Measurements from ENCODE around the gene CASR. TPM values are rescaled to one million over a fixed set of nuclear protein-coding genes. Genes with fewer than 3 reads are reported as not detected.

The CASR gene
- polyA plus RNA-seq, 1 donor: 1.9 TPM

DNA sequence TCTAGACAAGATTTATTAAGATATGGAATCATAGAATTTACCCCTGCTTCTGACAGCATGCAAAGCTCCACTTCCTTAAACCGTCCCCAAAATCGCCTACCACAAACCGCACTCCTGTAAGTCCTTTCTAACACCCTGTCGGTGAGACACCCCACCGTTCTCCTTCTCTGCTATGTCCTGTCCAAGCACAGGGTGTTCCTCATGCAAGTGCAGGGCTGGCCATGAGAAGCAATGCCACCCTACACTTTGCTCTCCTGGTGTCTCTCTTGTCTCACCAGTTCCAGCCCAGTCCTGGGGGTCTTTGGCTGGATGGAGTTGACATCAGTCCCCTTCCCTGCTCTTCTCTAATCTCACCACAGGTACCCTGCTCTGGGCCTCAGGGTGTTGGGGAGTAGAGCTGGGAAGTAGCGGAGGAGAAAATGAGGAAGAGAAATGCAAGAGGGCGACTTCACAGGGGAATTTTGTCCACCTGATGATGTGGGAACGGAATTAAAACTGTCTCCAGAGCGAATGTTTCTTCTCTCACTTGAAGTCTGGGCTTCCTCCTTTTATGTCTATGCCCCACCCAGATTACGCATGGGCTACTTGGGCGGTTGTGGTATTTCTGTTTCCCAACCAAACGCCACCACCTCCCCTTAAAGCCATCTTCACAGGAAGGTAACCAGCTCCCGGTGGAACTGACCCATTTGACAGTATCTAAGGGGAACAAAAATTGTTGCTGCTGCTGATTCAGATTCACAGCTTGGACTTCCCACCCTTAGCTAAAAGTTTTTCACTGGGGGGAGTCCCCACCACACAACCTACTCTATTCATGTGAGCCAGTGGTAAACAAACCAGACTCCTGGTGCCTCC, 49.9 kb downstream of the CASR start:
- Histone ChIP-seq H3K4me1 (ENCODE audit: control insufficient read depth, insufficient read depth, low read length) (no peaks in the 10 kb centered on the region), H3K4me3 (ENCODE audit: low read length) (no peak overlapping the region), H3K27me3 (ENCODE audit: control insufficient read depth, insufficient read depth, low read length) (peaks cover 25% of the 10 kb centered on the region), H3K36me3 (ENCODE audit: control insufficient read depth, insufficient read depth, low read length) (no peaks in the 10 kb centered on the region), H3K27ac (ENCODE audit: low read length) (no peak overlapping the region), H3K9me3 (ENCODE audit: control insufficient read depth, low read depth, low read length) (no peaks in the 10 kb centered on the region)
- WGBS (ENCODE audit: insufficient coverage, low lambda C conversion rate): 93% methylated on average over 3 of the region's 13 CpGs
- DNase-seq: peak in 1 of 2 donors; percentile 9

DNA sequence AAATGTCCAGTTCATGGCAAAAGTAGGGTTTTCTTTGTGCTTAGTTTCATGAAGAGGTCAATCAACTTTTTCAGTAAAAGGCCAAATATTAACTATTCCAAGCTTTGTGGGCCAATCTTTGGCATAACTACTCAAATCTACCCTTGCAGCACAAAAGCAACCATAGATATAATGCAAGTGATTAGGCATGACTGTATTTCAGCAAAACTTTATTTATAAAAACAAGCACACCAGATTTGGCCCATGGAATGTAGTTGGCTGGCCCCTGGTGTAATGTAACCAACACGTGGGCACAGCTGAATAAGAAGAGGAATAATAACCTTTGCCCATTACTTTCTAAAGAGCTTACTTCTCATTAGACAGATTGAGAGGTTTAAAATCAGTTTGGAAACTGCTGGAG, 50.6 kb downstream of the CASR start:
- Histone ChIP-seq H3K27me3 (ENCODE audit: control insufficient read depth, insufficient read depth, low read length) (peaks cover 25% of the 10 kb centered on the region), H3K27ac (ENCODE audit: low read length) (no peak overlapping the region), H3K4me1 (ENCODE audit: control insufficient read depth, insufficient read depth, low read length) (no peaks in the 10 kb centered on the region), H3K36me3 (ENCODE audit: control insufficient read depth, insufficient read depth, low read length) (no peaks in the 10 kb centered on the region), H3K4me3 (ENCODE audit: low read length) (no peak overlapping the region), H3K9me3 (ENCODE audit: control insufficient read depth, low read depth, low read length) (no peaks in the 10 kb centered on the region)
- no CpG with 5 or more reads among the region's 1 CpG for WGBS (ENCODE audit: insufficient coverage, low lambda C conversion rate)
- DNase-seq: no peak

DNA sequence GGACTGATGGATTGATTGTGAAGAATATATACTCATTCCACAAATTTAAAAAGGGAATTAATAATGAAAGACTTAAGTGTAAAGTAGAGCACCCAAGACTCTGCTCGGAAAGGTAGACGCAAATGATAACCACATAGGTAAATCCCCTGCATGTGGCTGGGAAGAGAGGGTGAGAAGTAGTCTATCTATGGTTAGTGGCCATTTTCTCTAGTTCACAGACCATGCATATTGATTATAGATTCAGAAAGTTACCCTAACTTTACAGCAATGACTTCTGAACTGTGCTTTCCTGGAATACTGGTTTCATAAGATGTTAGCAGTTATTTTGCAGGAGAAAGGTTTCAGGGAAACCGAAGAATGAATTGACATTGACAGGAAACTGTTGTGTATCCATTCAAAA, 51.7 kb downstream of the CASR start:
- H3K36me3 ChIP-seq (ENCODE audit: control insufficient read depth, insufficient read depth, low read length): no peaks in the 10 kb centered on the region
- no peaks in the 10 kb centered on the region for H3K9me3 ChIP-seq (ENCODE audit: control insufficient read depth, low read depth, low read length)
- H3K27me3 ChIP-seq (ENCODE audit: control insufficient read depth, insufficient read depth, low read length): peaks cover 25% of the 10 kb centered on the region
- no peak for DNase-seq
- no peak overlapping the region for H3K4me3 ChIP-seq (ENCODE audit: low read length)
- no peak overlapping the region for H3K27ac ChIP-seq (ENCODE audit: low read length)
- no peaks in the 10 kb centered on the region for H3K4me1 ChIP-seq (ENCODE audit: control insufficient read depth, insufficient read depth, low read length)
- WGBS (ENCODE audit: insufficient coverage, low lambda C conversion rate): no CpG with 5 or more reads among the region's 3 CpGs

DNA sequence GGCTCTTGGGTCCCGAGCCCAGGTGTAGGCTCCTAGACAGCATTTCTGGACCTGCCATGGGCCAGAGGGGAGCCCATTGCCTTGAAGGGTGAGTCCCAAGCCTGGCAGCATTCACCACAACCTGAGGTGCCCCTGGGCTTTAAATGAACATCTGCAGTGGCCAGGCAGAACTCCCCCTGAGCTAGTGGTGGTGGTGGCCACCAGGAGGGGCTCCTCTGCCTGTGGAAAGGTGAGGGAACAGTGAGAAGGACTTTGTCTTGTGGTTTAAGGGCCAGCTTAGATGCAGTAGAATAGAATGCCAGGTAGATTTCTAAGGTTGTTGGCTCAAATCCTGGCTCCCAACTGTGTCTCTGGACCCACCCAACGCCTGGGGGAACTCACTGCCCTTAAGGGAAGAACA, 55.6 kb downstream of the CASR start:
- Histone ChIP-seq H3K27ac (ENCODE audit: low read length) (no peak overlapping the region), H3K9me3 (ENCODE audit: control insufficient read depth, low read depth, low read length) (no peaks in the 10 kb centered on the region), H3K4me1 (ENCODE audit: control insufficient read depth, insufficient read depth, low read length) (no peaks in the 10 kb centered on the region), H3K27me3 (ENCODE audit: control insufficient read depth, insufficient read depth, low read length) (no peaks in the 10 kb centered on the region), H3K4me3 (ENCODE audit: low read length) (no peak overlapping the region), H3K36me3 (ENCODE audit: control insufficient read depth, insufficient read depth, low read length) (no peaks in the 10 kb centered on the region)
- no peak for DNase-seq
- no CpG with 5 or more reads among the region's 2 CpGs for WGBS (ENCODE audit: insufficient coverage, low lambda C conversion rate)

DNA sequence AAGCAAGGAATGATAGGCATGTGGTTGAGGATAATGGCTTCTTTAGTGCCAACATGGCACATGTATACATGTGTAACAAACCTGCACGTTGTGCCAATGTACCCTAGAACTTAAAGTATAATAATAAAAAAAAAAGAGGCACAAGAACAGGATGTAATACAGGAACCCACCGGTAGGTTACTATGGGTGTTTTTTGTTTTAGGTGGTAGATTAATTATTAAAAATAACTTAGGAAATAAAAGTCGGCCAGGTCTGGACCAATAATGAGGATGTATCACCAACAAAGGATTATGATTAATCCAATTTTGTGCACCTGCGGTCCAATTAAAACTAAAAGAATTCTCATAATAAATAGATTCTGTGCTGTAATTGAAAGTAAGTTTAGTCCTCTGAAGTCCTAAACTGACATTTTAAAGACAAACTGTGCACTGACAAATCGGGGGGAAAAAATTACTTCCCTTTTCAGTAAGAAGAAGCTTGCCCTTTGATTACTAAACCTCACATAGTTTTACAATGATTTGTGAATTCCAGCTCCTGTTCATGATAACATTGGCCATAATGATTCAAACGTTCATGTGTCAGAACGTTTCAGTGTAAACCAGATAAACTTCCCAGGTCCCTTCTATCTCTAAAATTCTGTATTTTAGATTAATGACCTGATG, 62.2 kb downstream of the CASR start:
- WGBS (ENCODE audit: insufficient coverage, low lambda C conversion rate): 76% methylated on average over 3 of the region's 7 CpGs
- no peaks in the 10 kb centered on the region for H3K4me1 ChIP-seq (ENCODE audit: control insufficient read depth, insufficient read depth, low read length)
- H3K4me3 ChIP-seq (ENCODE audit: low read length): no peak overlapping the region
- DNase-seq: no peak
- no peak overlapping the region for H3K27ac ChIP-seq (ENCODE audit: low read length)
- H3K9me3 ChIP-seq (ENCODE audit: control insufficient read depth, low read depth, low read length): no peaks in the 10 kb centered on the region
- no peaks in the 10 kb centered on the region for H3K27me3 ChIP-seq (ENCODE audit: control insufficient read depth, insufficient read depth, low read length)
- no peaks in the 10 kb centered on the region for H3K36me3 ChIP-seq (ENCODE audit: control insufficient read depth, insufficient read depth, low read length)

DNA sequence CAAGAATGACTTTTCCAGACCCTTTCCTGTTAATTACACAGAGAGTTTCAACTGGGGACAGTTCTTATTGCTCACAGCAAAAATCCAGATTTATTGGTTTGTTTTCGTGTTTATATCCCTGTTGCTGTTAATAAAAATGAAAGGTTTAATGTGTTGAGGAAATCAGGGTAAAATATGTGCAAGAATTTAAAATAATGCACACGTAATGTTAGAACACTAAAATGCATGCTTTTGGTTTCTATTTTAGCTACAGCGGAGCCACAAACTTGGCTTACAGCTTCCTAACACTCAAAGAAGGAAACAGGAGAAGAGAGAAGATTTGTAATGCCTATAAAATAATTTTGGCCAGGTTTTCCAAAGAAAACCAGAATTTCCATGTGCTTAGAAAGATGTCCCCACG, 62.7 kb downstream of the CASR start:
- WGBS (ENCODE audit: insufficient coverage, low lambda C conversion rate): 79% methylated on average over 3 of the region's 4 CpGs
- DNase-seq: no peak
- Histone ChIP-seq H3K4me1 (ENCODE audit: control insufficient read depth, insufficient read depth, low read length) (no peaks in the 10 kb centered on the region), H3K4me3 (ENCODE audit: low read length) (no peak overlapping the region), H3K27me3 (ENCODE audit: control insufficient read depth, insufficient read depth, low read length) (no peaks in the 10 kb centered on the region), H3K9me3 (ENCODE audit: control insufficient read depth, low read depth, low read length) (no peaks in the 10 kb centered on the region), H3K36me3 (ENCODE audit: control insufficient read depth, insufficient read depth, low read length) (no peaks in the 10 kb centered on the region), H3K27ac (ENCODE audit: low read length) (no peak overlapping the region)

DNA sequence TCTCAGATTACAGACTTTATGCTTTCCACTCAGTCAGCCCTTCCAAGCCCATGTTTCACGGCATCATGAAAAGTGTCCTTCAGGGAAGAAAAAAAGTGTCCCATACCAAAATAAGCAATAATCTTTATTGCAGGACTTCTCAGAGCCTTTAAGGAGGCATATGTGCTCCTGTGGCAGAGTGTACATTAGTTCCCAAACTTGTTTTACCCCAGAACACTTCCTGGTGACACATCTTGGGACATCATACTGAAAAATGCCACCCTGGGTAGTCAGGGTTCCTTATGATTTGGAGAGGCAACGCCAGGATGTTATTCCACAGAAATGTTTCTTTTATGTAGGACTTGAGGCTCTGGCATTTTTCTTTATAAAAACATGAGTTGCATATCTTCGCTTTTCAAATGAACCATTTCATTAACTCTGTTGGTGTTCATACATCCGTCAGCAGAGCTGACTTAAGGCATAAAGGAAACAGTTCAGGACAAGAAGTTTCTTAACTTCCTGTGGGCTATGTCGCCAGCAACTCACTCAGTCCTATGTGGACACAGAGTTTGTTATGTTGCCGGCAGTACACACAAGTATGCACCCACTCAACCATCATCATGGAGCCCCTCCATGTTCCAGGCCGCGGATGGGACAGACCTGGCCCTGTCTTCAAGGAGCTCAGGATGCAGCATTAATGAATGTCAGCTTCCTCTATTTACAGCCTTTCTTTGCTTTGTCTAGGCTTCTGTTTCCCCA, 63.8 kb downstream of the CASR start:
- Histone ChIP-seq H3K9me3 (ENCODE audit: control insufficient read depth, low read depth, low read length) (no peaks in the 10 kb centered on the region), H3K27ac (ENCODE audit: low read length) (no peak overlapping the region), H3K4me3 (ENCODE audit: low read length) (no peak overlapping the region), H3K27me3 (ENCODE audit: control insufficient read depth, insufficient read depth, low read length) (no peaks in the 10 kb centered on the region), H3K36me3 (ENCODE audit: control insufficient read depth, insufficient read depth, low read length) (no peaks in the 10 kb centered on the region), H3K4me1 (ENCODE audit: control insufficient read depth, insufficient read depth, low read length) (no peaks in the 10 kb centered on the region)
- no peak for DNase-seq
- WGBS (ENCODE audit: insufficient coverage, low lambda C conversion rate): 100% methylated on average over 1 of the region's 8 CpGs

DNA sequence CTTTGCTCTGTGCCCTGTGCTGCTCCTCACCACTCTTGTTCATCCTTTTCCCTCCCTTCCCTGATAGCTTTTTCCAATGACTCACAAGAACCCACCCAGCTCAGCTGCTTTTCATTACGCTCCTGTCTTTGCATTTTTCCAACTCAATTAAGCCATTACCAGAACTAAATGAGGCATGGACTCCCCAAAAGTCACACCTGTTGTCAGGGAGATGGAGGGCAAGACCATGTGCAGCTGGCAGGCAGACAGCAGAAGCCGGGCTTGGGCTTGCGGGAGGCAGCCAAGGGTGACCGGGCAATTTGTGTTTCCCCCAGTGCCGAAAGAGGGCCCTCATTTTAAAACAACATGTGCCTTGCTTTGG, 64.3 kb downstream of the CASR start:
- no peaks in the 10 kb centered on the region for H3K9me3 ChIP-seq (ENCODE audit: control insufficient read depth, low read depth, low read length)
- DNase-seq: no peak
- H3K27ac ChIP-seq (ENCODE audit: low read length): no peak overlapping the region
- no peaks in the 10 kb centered on the region for H3K36me3 ChIP-seq (ENCODE audit: control insufficient read depth, insufficient read depth, low read length)
- H3K27me3 ChIP-seq (ENCODE audit: control insufficient read depth, insufficient read depth, low read length): no peaks in the 10 kb centered on the region
- 43% methylated on average over 1 of the region's 5 CpGs for WGBS (ENCODE audit: insufficient coverage, low lambda C conversion rate)
- no peaks in the 10 kb centered on the region for H3K4me1 ChIP-seq (ENCODE audit: control insufficient read depth, insufficient read depth, low read length)
- H3K4me3 ChIP-seq (ENCODE audit: low read length): no peak overlapping the region

DNA sequence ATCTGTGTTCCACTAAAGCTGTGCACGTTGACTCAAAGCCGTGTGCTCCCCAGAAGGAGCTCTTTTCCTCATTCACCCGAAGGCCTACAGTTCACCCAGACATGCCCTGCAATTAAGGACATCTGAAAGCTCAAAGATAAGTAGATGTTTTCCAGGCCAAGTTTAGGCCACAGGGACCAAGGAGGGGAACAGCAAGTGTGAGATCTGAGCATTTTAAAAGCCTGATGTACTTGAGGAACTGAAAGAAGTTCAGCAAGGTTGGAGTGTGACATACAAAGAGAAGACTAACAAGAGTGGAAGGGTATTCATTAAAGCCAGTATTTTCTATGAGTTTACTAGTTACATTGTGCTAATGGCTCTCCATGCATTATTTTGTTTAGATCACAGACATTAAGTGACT, 68.0 kb downstream of the CASR start:
- no peaks in the 10 kb centered on the region for H3K27me3 ChIP-seq (ENCODE audit: control insufficient read depth, insufficient read depth, low read length)
- no peak for DNase-seq
- H3K4me1 ChIP-seq (ENCODE audit: control insufficient read depth, insufficient read depth, low read length): no peaks in the 10 kb centered on the region
- H3K36me3 ChIP-seq (ENCODE audit: control insufficient read depth, insufficient read depth, low read length): no peaks in the 10 kb centered on the region
- no peaks in the 10 kb centered on the region for H3K9me3 ChIP-seq (ENCODE audit: control insufficient read depth, low read depth, low read length)
- no CpG with 5 or more reads among the region's 3 CpGs for WGBS (ENCODE audit: insufficient coverage, low lambda C conversion rate)
- H3K27ac ChIP-seq (ENCODE audit: low read length): no peak overlapping the region
- no peak overlapping the region for H3K4me3 ChIP-seq (ENCODE audit: low read length)

DNA sequence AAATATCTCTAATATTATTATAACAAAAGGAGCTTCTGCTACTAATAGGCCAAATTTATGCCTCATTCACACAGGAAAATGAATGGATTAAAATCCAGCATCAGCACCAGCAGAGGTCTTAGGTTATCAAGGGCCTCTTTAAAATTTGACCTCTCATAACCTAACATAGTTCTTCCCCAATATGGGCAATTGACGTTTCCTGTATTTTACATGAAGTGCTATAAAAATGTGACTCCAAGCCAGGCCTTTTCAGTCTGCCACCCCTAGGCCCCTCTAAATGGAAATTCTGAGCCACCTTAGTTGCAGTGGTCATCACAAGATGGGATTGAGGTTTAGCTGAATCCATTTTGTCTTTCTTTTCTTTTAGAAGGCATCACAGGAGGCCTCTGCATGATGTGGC, 70.1 kb downstream of the CASR start:
- no peak for DNase-seq
- Histone ChIP-seq H3K27me3 (ENCODE audit: control insufficient read depth, insufficient read depth, low read length) (no peaks in the 10 kb centered on the region), H3K27ac (ENCODE audit: low read length) (no peak overlapping the region), H3K4me3 (ENCODE audit: low read length) (no peak overlapping the region), H3K36me3 (ENCODE audit: control insufficient read depth, insufficient read depth, low read length) (no peaks in the 10 kb centered on the region), H3K9me3 (ENCODE audit: control insufficient read depth, low read depth, low read length) (no peaks in the 10 kb centered on the region), H3K4me1 (ENCODE audit: control insufficient read depth, insufficient read depth, low read length) (no peaks in the 10 kb centered on the region)
- no CpG with 5 or more reads among the region's 1 CpG for WGBS (ENCODE audit: insufficient coverage, low lambda C conversion rate)

Data from large intestine (tissue), 3 donors.